Measurements from ENCODE around the gene ADCY4.
"Not testable (repeated sequence)": the region's sequence is repeated elsewhere in the genome, so short reads cannot be mapped to it uniquely, and the experiment has no call there.

The ADCY4 gene

GRCh38 chr14:24366721-24367513 lies 32.0 kb upstream of the ADCY4 start:
- no peak for DNase-seq

- DNase-seq: no peak
Observed at GRCh38 chr14:24366413-24366720, 31.5 kb upstream of the ADCY4 start.

GRCh38 chr14:24365600-24366412 lies 30.9 kb upstream of the ADCY4 start:
- DNase-seq: peak; percentile 29 to 91

- DNase-seq: no peak
Observed at GRCh38 chr14:24364841-24365240, 30.0 kb upstream of the ADCY4 start.

GRCh38 chr14:24363401-24363800 lies 28.5 kb upstream of the ADCY4 start:
- no peak for DNase-seq

GRCh38 chr14:24362241-24362960 lies 27.5 kb upstream of the ADCY4 start:
- no peak for DNase-seq

GRCh38 chr14:24361326-24361725 lies 26.5 kb upstream of the ADCY4 start:
- no peak for DNase-seq

- DNase-seq: no peak
Observed at GRCh38 chr14:24360281-24360680, 25.4 kb upstream of the ADCY4 start.

- DNase-seq: no peak
Observed at GRCh38 chr14:24356208-24356607, 21.3 kb upstream of the ADCY4 start.

- DNase-seq: no peak
Observed at GRCh38 chr14:24355009-24355408, 20.1 kb upstream of the ADCY4 start.

- not testable (repeated sequence) for DNase-seq
Observed at GRCh38 chr14:24354482-24354825, 19.6 kb upstream of the ADCY4 start.

- no peak for DNase-seq
Observed at GRCh38 chr14:24353559-24354481, 18.9 kb upstream of the ADCY4 start.

- no peak for DNase-seq
Observed at GRCh38 chr14:24351517-24351916, 16.6 kb upstream of the ADCY4 start.

- no peak for DNase-seq
Observed at GRCh38 chr14:24349742-24350141, 14.9 kb upstream of the ADCY4 start.

GRCh38 chr14:24348186-24348585 lies 13.3 kb upstream of the ADCY4 start:
- DNase-seq: no peak

- DNase-seq: no peak
Observed at GRCh38 chr14:24347134-24347533, 12.3 kb upstream of the ADCY4 start.

- no peak for DNase-seq
Observed at GRCh38 chr14:24343795-24344660, 9.2 kb upstream of the ADCY4 start.

GRCh38 chr14:24342889-24343288 lies 8.0 kb upstream of the ADCY4 start:
- no peak for DNase-seq

GRCh38 chr14:24340606-24341005 lies 5.7 kb upstream of the ADCY4 start:
- DNase-seq: no peak

- peak in 1 of 2 donors; percentile 26 for DNase-seq
Observed at GRCh38 chr14:24339284-24340151, 4.6 kb upstream of the ADCY4 start, which contains the start of gene RIPK3. TSS of gene RIPK3 (minus strand) at chr14:24339991. CDS start at chr14:24339826, 165 bp downstream.

GRCh38 chr14:24338843-24339242 lies 4.0 kb upstream of the ADCY4 start:
- DNase-seq: no peak
